Measurements from ENCODE around the gene WIPI1. TPM values are rescaled to one million over a fixed set of nuclear protein-coding genes. Genes with fewer than 3 reads are reported as not detected.

WIPI1 gene
- total and polyA plus RNA-seq, 7 donors, result 80.3 to 197 (median 136) TPM

DNA sequence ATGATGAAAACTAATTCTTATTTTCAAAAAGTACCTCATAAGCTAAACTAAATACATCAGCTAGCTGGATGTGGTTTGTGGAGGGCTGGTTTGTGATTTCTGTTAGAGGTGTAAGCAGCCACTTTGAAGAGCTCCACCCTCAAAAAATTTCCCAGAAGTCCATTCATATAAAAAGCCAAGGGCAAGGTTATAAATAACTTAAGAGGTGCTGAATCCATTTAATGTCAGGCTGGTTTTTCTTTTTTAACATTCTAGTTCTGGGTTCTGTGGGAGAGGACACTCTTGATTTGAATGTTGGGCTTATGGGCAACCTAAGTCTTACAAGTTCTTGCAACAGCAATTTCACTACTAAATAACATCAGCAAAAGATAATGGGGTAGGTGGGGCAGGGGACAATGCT lies 3.4 kb upstream of the WIPI1 start:
- no peak for DNase-seq
- no peaks in the 10 kb centered on the region for H3K36me3 ChIP-seq (ENCODE audit: insufficient read depth in 1 of 2, low read depth in 1 of 2)
- H3K27ac ChIP-seq, result peak overlapping the region; percentile 98
- TF ChIP-seq, protein P1, sequence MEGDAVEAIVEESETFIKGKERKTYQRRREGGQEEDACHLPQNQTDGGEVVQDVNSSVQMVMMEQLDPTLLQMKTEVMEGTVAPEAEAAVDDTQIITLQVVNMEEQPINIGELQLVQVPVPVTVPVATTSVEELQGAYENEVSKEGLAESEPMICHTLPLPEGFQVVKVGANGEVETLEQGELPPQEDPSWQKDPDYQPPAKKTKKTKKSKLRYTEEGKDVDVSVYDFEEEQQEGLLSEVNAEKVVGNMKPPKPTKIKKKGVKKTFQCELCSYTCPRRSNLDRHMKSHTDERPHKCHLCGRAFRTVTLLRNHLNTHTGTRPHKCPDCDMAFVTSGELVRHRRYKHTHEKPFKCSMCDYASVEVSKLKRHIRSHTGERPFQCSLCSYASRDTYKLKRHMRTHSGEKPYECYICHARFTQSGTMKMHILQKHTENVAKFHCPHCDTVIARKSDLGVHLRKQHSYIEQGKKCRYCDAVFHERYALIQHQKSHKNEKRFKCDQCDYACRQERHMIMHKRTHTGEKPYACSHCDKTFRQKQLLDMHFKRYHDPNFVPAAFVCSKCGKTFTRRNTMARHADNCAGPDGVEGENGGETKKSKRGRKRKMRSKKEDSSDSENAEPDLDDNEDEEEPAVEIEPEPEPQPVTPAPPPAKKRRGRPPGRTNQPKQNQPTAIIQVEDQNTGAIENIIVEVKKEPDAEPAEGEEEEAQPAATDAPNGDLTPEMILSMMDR (IDR thresholded peaks at IDR 0.05), result no peak
- no peak for ATAC-seq
- H3K27me3 ChIP-seq (ENCODE audit: insufficient read depth in 3 of 3, low read length in 2 of 3), result no peaks in the 10 kb centered on the region
- intact Hi-C loops (cut with DNase I), result loop anchor here (5.0 to 10.0 kb wide), 4 partner anchors 52 to 738 kb away; partner anchors contain the start of gene PRKAR1A (in 1 of the 2)
- peaks cover 38% of the 10 kb centered on the region for H3K4me1 ChIP-seq
- H3K9me3 ChIP-seq, result no peaks in the 10 kb centered on the region
- peak overlapping the region; percentile 13 for H3K4me3 ChIP-seq

DNA sequence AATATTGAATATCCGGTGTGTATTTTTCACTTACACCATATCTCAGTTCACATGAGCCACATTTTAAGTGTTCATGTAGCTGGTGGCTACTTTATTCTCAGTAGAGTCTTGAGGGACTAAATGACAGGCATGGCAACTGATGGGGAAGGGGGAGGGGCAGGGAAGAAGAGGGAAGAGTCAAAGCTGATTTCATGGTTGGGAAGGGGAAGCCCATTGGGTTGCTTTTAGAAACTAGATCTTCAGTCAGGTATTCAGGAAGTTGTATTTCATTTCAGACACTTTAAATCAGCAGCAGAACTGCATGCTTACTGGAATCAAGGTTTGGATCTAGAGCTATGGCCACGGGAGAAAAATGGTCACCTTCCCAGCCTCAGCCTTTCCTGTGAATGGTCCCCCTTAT lies 2.9 kb upstream of the WIPI1 start:
- ATAC-seq, result no peak
- Histone ChIP-seq H3K36me3 (ENCODE audit: insufficient read depth in 1 of 2, low read depth in 1 of 2) (no peaks in the 10 kb centered on the region), H3K4me1 (peaks cover 39% of the 10 kb centered on the region), H3K27ac (peak overlapping the region; percentile 98), H3K27me3 (ENCODE audit: insufficient read depth in 3 of 3, low read length in 2 of 3) (no peaks in the 10 kb centered on the region), H3K9me3 (no peaks in the 10 kb centered on the region), H3K4me3 (peak overlapping the region; percentile 13)
- 54 to 58% (median 56%) methylated on average over 2 of the region's 2 CpGs for WGBS, 3 donors
- intact Hi-C loops (cut with DNase I), result loop anchor here (5.0 to 10.0 kb wide), 4 partner anchors 52 to 738 kb away; partner anchors contain the start of gene PRKAR1A (in 1 of the 2)
- TF ChIP-seq, protein P1 (IDR thresholded peaks at IDR 0.05), result no peak
- no peak for DNase-seq

DNA sequence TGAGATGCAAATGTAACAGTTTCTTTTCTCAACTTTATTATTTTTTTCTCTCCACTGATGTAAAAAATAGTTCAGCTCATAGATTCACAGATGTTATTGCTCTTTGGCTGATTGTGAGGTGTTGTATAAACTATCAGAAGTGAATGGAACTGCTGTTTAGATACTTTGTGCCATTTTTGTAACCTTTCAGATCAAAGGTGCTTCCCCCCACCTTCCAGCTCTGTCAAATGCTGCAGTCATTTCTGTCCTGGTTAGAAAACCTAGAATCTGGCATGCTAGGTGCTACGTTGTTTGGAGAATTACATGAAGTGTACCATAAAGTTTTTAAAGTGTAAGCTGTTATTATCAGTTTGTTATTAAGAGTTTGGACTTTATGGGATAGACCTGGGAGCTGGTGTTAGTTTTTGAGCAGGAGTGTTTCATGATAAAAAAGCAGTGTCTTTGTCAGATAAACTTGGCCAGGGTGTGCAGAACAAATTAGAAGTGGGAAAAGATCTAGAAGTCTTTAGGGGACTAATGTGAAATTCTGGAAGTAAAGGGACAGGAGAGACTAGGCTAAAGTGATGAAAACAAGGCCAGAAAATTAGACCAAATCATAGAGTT lies 1.8 kb upstream of the WIPI1 start:
- DNase-seq (no peak), ATAC-seq (no peak)
- TF ChIP-seq, protein P1 (IDR thresholded peaks at IDR 0.05), result no peak
- H3K27ac ChIP-seq, result peak overlapping the region; percentile 98
- H3K4me1 ChIP-seq, result peaks cover 49% of the 10 kb centered on the region
- no peaks in the 10 kb centered on the region for H3K36me3 ChIP-seq (ENCODE audit: insufficient read depth in 1 of 2, low read depth in 1 of 2)
- WGBS, 3 donors, result 38 to 65% (median 55%) methylated on average over 1 of the region's 1 CpG
- no peaks in the 10 kb centered on the region for H3K9me3 ChIP-seq
- intact Hi-C loops (cut with DNase I), result loop anchor here in 1 of 2 donors (5.0 kb wide), 1 partner anchor 53 kb away; the partner anchor contains the start of gene PRKAR1A
- H3K4me3 ChIP-seq, result peak overlapping the region; percentile 63
- no peaks in the 10 kb centered on the region for H3K27me3 ChIP-seq (ENCODE audit: insufficient read depth in 3 of 3, low read length in 2 of 3)

DNA sequence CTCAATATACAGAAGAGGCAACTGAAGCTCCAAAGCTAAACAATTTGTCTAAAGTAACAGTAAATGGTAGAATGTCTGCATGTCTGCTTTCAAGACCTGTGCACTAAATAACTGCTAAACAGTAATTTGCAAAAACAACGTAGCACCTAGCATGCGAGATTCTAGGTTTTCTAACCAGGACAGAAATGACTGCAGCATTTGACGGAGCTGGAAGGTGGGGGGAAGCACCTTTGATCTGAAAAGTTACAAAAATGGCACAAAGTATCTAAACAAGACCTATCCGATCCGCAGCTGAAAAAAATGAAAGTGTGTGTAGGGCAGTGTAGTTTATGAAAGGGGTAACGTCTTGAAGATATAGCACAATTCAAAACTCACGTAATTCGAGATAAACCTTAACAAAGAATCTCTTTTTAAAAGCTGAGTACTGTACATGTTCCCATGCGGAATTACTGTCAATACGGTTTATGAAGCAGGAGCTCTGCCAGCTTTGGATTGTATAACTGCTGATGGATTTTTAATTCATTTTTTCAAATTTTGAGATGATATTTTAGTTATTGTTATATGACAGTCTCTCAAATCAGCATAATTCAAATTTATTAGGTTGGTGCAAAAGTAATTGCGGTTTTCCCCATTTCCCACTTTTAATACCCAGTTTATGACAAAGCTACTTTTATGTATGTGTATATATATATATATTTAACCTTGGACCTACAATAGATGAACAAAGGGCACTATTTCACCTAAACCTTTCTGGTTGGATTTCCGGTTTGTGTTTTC lies 1.2 kb upstream of the WIPI1 start:
- DNase-seq, result no peak
- peaks cover 55% of the 10 kb centered on the region for H3K4me1 ChIP-seq
- intact Hi-C loops (cut with DNase I), result loop anchor here in 1 of 2 donors (5.0 kb wide), 1 partner anchor 54 kb away; the partner anchor contains the start of gene PRKAR1A
- H3K9me3 ChIP-seq, result no peaks in the 10 kb centered on the region
- ATAC-seq, result no peak
- no peaks in the 10 kb centered on the region for H3K36me3 ChIP-seq (ENCODE audit: insufficient read depth in 1 of 2, low read depth in 1 of 2)
- H3K4me3 ChIP-seq, result peak overlapping the region; percentile 63
- H3K27ac ChIP-seq, result peak overlapping the region; percentile 98
- WGBS, 3 donors, result 34 to 50% (median 35%) methylated on average over 12 of the region's 12 CpGs
- TF ChIP-seq, protein P1 (IDR thresholded peaks at IDR 0.05), result no peak
- no peaks in the 10 kb centered on the region for H3K27me3 ChIP-seq (ENCODE audit: insufficient read depth in 3 of 3, low read length in 2 of 3)

All from psoas muscle (tissue), 8 donors.